SU-DHL-6 (cell line): ENCODE measurements around the gene AP2S1.

ENCODE experiments used
- H2AFZ ChIP-seq: fragments of 200-600 bp; sonication (generic); 2 replicates; pipeline ENCODE4 v1.6.1; 2014; ENCODE audit warnings: low read depth, mild to moderate bottlenecking, moderate library complexity, mixed read lengths, antibody characterized with exemption, low read length; ENCODE audit not compliant: severe bottlenecking
- H3F3A ChIP-seq: fragments of 200-600 bp; shearing (Covaris generic); 2 replicates; pipeline ENCODE4 v1.6.0; 2016; ENCODE audit warnings: antibody characterized with exemption, mild to moderate bottlenecking; ENCODE audit not compliant: insufficient read depth
- H3K27ac ChIP-seq: fragments of 200-600 bp; sonication (generic); 2 replicates; pipeline ENCODE4 v1.5.1; 2016; ENCODE audit warnings: low read depth, mild to moderate bottlenecking, low read length, moderate library complexity, mixed read lengths
- H3K27me3 ChIP-seq: fragments of 200-600 bp; sonication (generic), shearing (Covaris generic); 2 replicates; pipeline ENCODE4 v1.6.0; 2014; ENCODE audit warnings: mild to moderate bottlenecking, low read length
- H3K36me3 ChIP-seq: fragments of 200-600 bp; sonication (generic); 2 replicates; pipeline ENCODE4 v1.6.1; 2014; ENCODE audit warnings: mild to moderate bottlenecking, low read length, mixed read lengths
- H3K4me2 ChIP-seq: fragments of 300-600, 200-600 bp; shearing (Covaris generic), sonication (generic); 2 replicates; pipeline ENCODE4 v1.6.0; 2014; ENCODE audit warnings: low read length, low read depth, mild to moderate bottlenecking; ENCODE audit not compliant: poor library complexity, severe bottlenecking
- H3K4me3 ChIP-seq: fragments of 200-600 bp; sonication (generic); 2 replicates; pipeline ENCODE4 v1.5.1; 2014; ENCODE audit warnings: antibody characterized with exemption, low read length, mild to moderate bottlenecking, mixed read lengths; ENCODE audit not compliant: insufficient read depth, poor library complexity, severe bottlenecking
- H3K79me2 ChIP-seq: fragments of 200-600 bp; sonication (generic); 2 replicates; pipeline ENCODE4 v1.6.1; 2014; ENCODE audit warnings: mild to moderate bottlenecking, low read length, moderate library complexity; ENCODE audit not compliant: insufficient read depth
- H3K9ac ChIP-seq: fragments of 200-600 bp; sonication (generic); 2 replicates; pipeline ENCODE4 v1.7.0; 2014; ENCODE audit warnings: mild to moderate bottlenecking, low read length
- H3K9me2 ChIP-seq: fragments of 200-600 bp; sonication (generic); replicated peaks from 2 replicates; pipeline ENCODE4 v1.6.1; 2014; ENCODE audit warnings: low read length; ENCODE audit not compliant: insufficient read depth
- H3K9me3 ChIP-seq: fragments of 200-600 bp; sonication (generic); 2 replicates; pipeline ENCODE4 v1.6.1; 2014; ENCODE audit warnings: low read length, mixed read lengths; ENCODE audit not compliant: insufficient read depth
- H4K20me1 ChIP-seq: fragments of 200-600 bp; sonication (generic); 2 replicates; pipeline ENCODE4 v1.6.1; 2014; ENCODE audit warnings: low read depth, mild to moderate bottlenecking, antibody characterized with exemption, low read length, moderate library complexity, mixed read lengths
- EZH2phosphoT487 ChIP-seq: fragments of 200-600 bp; sonication (generic), shearing (Covaris generic); conservative IDR thresholded peaks from 2 replicates; pipeline ENCODE4 v1.6.1; 2018; ENCODE audit warnings: mild to moderate bottlenecking, antibody characterized with exemption, low read length, moderate library complexity, mixed read lengths
- TF ChIP-seq, protein P1 (sequence below): fragments of 200-600 bp; sonication (generic); IDR thresholded peaks from one replicate; pipeline ENCODE4 v1.5.1; 2017; ENCODE audit warnings: antibody characterized with exemption, mild to moderate bottlenecking, low read length, moderate library complexity; ENCODE audit not compliant: insufficient read depth, poor library complexity, severe bottlenecking

The AP2S1 gene

DNA sequence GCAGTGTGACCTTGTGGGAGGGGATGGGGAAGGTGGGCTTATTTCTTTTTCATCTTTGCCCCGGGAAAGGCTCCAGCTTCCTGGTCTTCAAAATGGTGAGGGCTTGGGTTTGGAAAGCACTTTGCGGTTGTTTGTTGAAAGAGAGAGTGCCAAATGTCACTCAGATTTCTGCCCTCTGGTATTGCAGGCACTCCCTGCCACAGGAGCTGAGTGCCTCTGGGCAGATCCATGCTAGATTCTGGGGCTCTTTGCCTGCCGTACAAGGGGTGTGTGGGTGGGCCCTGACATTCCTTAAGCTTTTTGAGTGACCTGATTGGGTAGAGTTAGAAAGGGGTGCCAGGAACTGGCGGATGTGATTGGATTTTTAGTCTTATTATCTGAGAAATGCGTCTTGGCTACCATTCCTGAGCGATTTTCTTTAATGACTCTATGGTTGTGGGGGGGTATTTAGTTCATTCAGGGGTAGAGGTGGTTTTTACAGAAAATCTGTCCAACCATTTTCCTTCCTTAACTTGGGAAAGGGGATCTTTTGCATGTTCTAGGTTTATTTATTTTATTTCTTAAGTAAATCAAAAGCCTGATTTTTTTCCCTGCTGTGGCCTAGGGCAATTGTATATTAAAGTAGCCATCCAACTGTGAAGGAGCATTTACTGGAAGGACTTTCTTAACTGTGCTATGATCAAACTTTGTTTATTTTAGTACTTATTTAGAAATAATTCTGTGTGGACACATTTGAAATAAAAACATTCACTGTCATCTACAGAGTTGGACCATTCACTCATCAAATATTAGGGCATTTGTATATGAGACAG lies 13.4 kb upstream of the AP2S1 start:
- Histone ChIP-seq H3K36me3 (no peaks in the 10 kb centered on the region), H2AFZ (no peak overlapping the region), H3K9me3 (no peaks in the 10 kb centered on the region), H4K20me1 (peaks cover 14% of the 10 kb centered on the region; the same call in 1 of the 2 replicates), H3K4me3 (no peak overlapping the region), H3K4me2 (peak overlapping the region; percentile 71), H3K27me3 (no peaks in the 10 kb centered on the region), H3K79me2 (peaks cover 77% of the 10 kb centered on the region), H3F3A (peaks cover 5% of the 10 kb centered on the region), H3K27ac (no peak overlapping the region), H3K9me2 (no peaks in the 10 kb centered on the region), H3K9ac (peak overlapping the region; percentile 23; the same call in 1 of the 2 replicates)
- no peak for TF ChIP-seq EZH2phosphoT487

DNA sequence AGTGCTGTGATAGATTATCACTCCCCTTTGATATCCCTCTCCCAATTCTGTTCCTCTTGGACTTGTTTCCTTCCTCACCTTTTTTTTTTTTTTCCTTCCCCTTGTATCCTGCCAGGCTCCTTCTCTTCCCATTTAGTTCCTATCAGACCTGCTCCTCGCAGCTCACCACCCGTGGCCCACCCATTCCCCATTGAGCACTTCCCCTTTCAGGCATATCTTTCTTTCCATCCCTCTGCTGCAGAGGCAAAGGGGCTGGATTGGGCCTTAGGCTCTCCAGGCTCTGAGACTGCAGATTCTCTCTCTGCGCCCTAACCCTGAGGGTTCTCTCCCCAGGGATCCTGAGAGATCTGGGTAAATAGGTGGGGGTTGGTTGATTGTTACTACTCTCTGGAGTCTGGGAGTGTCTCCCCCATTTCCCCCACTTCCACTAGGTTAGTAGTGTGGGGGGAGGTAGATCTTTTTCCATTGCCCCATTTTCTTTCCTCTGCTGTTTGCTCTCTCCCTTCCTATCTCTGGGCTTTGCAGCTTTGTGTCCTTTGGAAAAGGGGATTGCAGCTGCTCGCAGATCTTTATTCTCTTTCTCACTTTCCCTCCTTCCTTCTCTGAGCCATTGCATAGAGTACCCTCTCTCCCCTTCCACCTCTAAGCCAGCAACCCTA lies 12.5 kb upstream of the AP2S1 start:
- Histone ChIP-seq H3F3A (peaks cover under 1% of the 10 kb centered on the region), H3K36me3 (no peaks in the 10 kb centered on the region), H3K27ac (no peak overlapping the region), H4K20me1 (peaks cover 14% of the 10 kb centered on the region; the same call in 1 of the 2 replicates), H3K4me2 (peak overlapping the region; percentile 71), H3K27me3 (no peaks in the 10 kb centered on the region), H3K9ac (peak overlapping the region; percentile 77), H2AFZ (no peak overlapping the region), H3K79me2 (peaks cover 68% of the 10 kb centered on the region), H3K4me3 (peak overlapping the region; percentile 70), H3K9me3 (no peaks in the 10 kb centered on the region), H3K9me2 (no peaks in the 10 kb centered on the region)
- no peak for TF ChIP-seq EZH2phosphoT487
- TF ChIP-seq, protein P1, sequence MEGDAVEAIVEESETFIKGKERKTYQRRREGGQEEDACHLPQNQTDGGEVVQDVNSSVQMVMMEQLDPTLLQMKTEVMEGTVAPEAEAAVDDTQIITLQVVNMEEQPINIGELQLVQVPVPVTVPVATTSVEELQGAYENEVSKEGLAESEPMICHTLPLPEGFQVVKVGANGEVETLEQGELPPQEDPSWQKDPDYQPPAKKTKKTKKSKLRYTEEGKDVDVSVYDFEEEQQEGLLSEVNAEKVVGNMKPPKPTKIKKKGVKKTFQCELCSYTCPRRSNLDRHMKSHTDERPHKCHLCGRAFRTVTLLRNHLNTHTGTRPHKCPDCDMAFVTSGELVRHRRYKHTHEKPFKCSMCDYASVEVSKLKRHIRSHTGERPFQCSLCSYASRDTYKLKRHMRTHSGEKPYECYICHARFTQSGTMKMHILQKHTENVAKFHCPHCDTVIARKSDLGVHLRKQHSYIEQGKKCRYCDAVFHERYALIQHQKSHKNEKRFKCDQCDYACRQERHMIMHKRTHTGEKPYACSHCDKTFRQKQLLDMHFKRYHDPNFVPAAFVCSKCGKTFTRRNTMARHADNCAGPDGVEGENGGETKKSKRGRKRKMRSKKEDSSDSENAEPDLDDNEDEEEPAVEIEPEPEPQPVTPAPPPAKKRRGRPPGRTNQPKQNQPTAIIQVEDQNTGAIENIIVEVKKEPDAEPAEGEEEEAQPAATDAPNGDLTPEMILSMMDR = no peak

DNA sequence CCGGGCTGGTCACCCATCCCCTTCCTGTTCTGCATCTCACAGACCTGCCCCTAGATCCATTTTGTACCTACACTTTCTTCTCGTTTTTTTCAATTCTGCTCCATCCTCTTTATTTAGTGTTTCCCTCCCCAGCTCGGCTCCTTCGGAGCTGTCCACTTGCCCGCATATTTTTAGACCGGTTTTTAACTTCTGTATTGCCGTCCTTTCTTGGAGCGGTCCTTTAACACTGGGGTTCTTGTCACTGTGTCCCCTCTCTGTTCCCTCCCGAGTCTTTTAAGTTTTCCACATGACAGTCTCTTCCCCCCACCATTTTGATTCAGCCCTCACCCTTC lies 11.8 kb upstream of the AP2S1 start:
- H3K27ac ChIP-seq = peak overlapping the region; percentile 91; the same call in 1 of the 2 replicates

More for the DNA sequence above, 11.8 kb upstream of the AP2S1 start:
- H3F3A ChIP-seq = no peaks in the 10 kb centered on the region; the same call in none of the 2 replicates
- no peaks in the 10 kb centered on the region for H3K36me3 ChIP-seq
- H3K27me3 ChIP-seq = no peaks in the 10 kb centered on the region
- H2AFZ ChIP-seq = no peak overlapping the region
- peak overlapping the region; percentile 71 for H3K4me2 ChIP-seq
- no peaks in the 10 kb centered on the region for H3K9me3 ChIP-seq
- no peaks in the 10 kb centered on the region for H3K9me2 ChIP-seq
- no peak for TF ChIP-seq EZH2phosphoT487
- TF ChIP-seq, protein P1 = no peak
- peaks cover 14% of the 10 kb centered on the region; the same call in 1 of the 2 replicates for H4K20me1 ChIP-seq
- H3K4me3 ChIP-seq = peak overlapping the region; percentile 70
- H3K9ac ChIP-seq = peak overlapping the region; percentile 77
- peaks cover 62% of the 10 kb centered on the region for H3K79me2 ChIP-seq
